HG03097 (cell line): ENCODE data around the gene TCAP.
"Not testable (repeated sequence)": the region's sequence is repeated elsewhere in the genome, so short reads cannot be mapped to it uniquely, and the experiment has no call there.

Experiments
- ATAC-seq: cut with Tn5 transposase; IDR thresholded peaks from one replicate; pipeline ENCODE4 v1.9.1; 2021; ENCODE audit not compliant: unreplicated experiment, low FRiP score

The TCAP gene

DNA sequence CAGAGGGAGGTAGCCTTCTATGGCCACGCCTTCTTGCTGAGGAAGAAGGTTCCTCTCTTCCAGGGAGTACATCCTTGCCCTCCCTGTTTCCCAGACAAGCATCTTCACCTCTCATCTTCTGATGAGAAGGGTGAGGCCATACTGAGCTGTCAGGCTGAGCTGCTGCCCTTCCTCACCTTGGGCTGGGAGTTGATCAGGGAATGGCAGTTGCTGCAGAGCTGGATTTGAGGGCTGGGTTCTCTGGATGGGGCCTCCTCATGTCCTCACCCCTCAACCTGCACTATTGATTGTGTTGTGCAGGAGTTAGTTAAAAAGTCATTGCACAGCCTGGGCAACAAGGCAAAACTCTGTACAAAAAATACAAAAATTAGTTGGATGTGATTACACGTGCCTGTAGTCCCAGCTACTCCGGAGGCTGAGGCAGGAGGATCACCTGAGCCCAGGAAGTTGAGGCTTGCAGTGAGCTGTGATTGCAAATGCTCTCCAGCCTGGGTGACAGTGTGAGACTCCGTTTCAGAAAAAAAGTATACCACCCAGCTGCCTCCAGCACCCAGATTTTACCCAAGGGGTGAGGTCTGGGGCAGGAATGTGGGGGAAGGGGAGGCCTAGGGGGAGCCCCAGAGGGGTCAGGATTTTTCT is 36.8 kb downstream of the TCAP start:
- ATAC-seq, result no peak

DNA sequence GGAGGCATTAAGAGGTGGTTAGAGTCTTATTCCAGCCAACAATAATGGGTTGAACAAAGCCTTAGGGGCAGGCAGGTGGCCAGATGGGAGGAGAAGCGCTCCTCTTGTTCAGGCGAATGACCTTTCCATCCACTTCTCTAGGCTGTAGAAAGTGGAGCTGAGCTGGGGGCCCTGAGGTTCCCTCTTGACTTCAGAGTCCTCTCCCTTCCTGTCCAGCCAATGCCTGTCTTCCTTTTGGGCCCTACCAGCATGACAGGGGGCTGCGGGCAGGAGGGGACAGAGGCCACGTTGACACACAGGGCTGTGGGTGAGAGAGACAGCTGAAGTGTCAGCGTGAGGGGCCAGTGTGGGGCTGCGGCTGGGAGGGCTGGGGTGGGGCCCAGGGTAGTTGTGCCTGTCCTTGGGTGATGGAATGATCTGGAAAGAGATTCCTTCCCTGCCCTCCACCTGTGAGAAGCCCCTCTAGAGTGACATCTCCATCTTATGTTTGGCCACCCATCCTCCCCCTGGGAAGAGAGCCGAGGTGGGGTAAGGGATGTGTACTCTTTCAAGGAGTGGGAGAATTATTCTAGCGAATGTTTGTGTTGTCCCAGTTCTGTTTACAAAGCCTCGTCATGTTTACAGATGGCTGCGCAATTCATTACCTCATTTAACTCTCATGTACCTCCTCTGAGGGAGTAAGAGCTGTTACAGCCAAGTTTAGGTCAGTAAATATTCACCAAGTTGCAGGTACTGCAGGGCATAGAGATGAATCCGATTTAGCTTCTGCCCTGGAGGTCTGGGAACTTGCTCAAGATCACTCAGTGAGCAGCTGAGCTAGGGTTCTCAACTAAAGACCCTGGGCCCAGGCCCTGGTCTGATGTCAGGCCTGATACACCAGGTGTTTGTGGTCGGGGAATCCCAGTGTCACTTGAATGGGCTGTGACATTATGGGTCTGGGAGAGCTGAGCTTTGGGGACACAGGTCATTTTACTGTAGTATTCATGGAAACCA is 38.0 kb downstream of the TCAP start:
- no peak for ATAC-seq

DNA sequence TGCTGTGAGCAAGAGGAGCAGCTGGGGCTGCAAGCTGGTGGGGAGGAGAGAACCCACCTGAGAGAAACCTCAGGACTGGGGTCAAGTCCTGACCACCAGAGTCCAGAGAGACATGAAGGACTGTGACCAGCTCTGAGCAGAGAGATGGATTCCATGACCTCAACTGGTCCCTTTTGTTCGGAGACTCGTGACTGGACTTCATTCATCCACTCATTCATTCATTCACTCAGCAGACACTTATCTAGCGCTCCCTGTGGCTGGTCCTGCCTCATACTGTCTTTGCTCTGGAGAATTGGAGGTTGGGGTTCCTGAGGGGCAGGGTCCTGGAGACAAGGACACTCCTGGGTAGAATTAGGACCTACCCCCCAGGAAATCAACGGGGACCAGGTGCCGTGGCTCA is 38.8 kb downstream of the TCAP start:
- ATAC-seq, result no peak

DNA sequence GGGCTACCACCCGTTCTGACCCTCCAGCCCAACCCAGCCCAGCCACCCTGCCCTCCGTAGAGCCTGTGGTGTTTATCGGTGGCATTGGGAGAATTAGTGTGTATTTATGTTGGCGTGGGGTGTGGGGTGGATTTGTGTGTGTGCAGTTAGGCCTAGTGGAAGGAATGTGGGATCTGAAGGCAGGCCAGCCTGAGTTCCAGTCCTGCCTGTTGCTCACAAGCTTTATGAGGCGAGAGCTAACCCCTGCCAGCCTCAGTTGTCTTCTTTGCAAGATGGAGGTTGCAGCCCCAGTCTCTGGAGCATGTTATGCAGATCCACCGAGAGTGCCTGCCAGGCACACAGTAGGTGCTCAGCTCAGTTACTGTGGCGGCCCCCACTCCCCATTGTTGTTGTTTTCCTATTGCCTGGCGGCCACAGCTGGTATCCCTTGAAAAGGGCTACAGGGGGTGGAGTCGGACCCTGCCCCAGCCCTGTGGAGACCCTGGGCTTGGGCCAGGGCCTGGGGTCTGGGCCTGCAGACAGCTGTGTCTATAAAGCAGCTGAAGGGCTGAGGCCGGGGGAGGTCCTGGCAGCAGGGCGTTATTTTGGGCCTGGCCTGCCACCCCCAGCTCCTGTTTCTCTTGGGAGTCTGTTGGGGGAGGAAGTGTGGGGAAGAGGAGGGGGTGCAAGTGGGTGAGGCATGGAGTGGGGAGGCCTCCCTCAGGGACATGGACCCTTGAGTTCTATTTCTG is 39.8 kb downstream of the TCAP start:
- ATAC-seq, result no peak

DNA sequence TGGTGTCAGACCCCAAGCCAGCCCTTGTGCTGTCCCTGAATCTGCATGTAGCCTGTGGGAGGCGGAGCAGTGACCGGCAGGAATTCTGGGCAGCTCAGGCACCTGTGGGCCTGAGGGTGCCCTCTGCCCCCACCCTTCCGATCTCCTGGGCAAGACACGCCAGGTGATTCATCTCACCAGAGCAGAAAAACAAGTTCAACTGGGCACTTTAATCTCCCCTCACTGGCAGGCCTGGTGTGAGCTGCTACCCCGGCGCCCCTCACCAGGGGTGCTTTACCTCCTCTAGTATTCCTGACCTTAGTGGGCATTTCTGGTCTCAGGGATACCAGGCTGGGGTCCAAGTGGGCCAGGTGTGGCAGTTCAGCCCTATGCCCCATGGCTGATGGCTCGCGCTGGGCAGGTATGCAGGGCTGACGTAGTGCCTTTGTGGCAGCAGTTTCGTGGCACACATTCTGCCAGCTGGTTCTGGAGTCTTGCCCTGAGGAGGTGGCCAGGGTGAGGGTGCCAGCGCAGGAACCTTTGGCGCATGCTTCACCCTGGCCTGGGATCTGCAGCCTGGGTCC is 40.7 kb downstream of the TCAP start:
- no peak for ATAC-seq

DNA sequence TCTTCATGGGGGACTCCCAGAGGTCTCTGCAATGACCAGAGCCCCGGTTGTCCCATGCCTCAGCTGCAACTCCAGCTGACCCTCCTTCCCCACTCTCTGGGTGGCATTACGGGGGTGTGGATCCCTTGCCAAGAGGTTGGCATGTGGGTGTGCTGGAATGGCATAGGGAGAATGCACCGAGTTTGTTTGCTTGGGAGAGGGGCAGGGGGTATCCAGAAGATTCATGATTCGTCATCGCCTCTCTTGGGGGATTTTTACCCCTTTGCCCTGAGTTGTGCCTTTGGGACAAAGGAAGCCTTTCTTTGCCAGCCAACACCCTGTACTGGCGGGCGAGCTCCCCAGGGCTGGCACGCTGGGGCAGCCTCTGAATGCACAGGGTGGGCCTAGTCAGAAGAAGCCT is 41.2 kb downstream of the TCAP start:
- ATAC-seq, result no peak

DNA sequence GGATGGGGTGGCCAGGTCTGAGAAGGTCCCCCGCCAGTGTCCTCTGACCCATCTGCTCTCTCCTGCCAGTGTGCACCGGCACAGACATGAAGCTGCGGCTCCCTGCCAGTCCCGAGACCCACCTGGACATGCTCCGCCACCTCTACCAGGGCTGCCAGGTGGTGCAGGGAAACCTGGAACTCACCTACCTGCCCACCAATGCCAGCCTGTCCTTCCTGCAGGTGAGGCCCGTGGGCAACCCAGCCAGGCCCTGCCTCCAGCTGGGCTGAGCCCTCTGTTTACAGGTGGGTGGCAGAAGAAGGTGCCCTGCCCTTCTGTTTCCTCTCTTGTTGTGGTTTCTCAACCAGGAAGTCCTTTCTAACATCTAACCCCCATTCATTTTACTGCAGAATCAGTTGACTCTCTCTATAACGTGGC is 41.8 kb downstream of the TCAP start:
- no peak for ATAC-seq

- ATAC-seq, result no peak
These were observed 44.3 kb downstream of the TCAP start for GRCh38 chr17:39709319-39709997.

GRCh38 chr17:39709998-39710964 is 45.1 kb downstream of the TCAP start:
- no peak for ATAC-seq

DNA sequence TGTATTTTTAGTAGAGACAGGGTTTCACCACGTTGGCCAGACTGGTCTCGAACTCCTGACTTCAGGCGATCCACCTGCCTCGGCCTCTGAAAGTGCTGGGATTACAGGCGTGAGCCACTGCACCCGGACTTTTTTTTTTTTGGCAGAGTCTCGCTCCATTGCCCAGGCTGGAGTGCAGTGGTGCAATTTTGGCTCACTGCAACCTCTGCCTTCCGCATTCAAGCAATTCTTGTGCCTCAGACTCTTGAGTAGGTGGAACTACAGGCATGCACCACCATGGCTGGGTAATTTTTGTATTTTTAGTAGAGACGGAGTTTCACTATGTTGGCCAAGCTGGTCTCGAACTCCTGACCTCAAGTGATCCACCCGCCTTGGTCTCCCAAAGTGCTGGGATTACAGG is 45.9 kb downstream of the TCAP start:
- ATAC-seq, result not testable (repeated sequence)

- ATAC-seq, result no peak
These were observed 46.7 kb downstream of the TCAP start for GRCh38 chr17:39711851-39712250.

- no peak for ATAC-seq
These were observed 49.1 kb downstream of the TCAP start for GRCh38 chr17:39714234-39714633.

- ATAC-seq, result no peak
These were observed 50.4 kb downstream of the TCAP start for GRCh38 chr17:39715375-39716072.
